Mesenchymal stem cell (in vitro differentiated cells and primary cell): ENCODE results near the gene C11orf54.
"Not testable (repeated sequence)": the region's sequence is repeated elsewhere in the genome, so short reads cannot be mapped to it uniquely, and the experiment has no call there.

Source experiments
- DNase-seq: peaks from one replicate; pipeline ENCODE4 v3.0.0-alpha.2; 2013
- H2AFZ ChIP-seq: one replicate; pipeline ENCODE4 v1.6.1; 2013; ENCODE audit warnings: low read depth, mild to moderate bottlenecking, control low read depth, inconsistent platforms, low read length, moderate library complexity
- H2AK5ac ChIP-seq: 2 replicates; pipeline ENCODE4 v1.6.1; 2013; ENCODE audit warnings: low read length, moderate library complexity, mild to moderate bottlenecking, inconsistent platforms; ENCODE audit not compliant: severe bottlenecking
- H2BK120ac ChIP-seq: one replicate; pipeline ENCODE4 v1.6.1; 2013; ENCODE audit warnings: low read depth, mild to moderate bottlenecking, inconsistent platforms, low read length, moderate library complexity
- H2BK12ac ChIP-seq, 2 experiments: one replicate each; pipeline ENCODE4 v1.6.1; 2013; ENCODE audit warnings: inconsistent platforms in 2 of 2, low read length in 2 of 2, mild to moderate bottlenecking in 2 of 2, moderate library complexity in 2 of 2, control low read depth in 1 of 2
- H2BK15ac ChIP-seq: one replicate; pipeline ENCODE4 v1.6.1; 2013; ENCODE audit warnings: mild to moderate bottlenecking, low read depth, inconsistent platforms; ENCODE audit not compliant: poor library complexity, severe bottlenecking
- H2BK5ac ChIP-seq: 2 replicates; pipeline ENCODE4 v1.6.1; 2013; ENCODE audit warnings: low read depth, mild to moderate bottlenecking, low read length, control low read depth, inconsistent platforms; ENCODE audit not compliant: poor library complexity, severe bottlenecking
- H3K14ac ChIP-seq, 2 experiments: one replicate each; pipeline ENCODE4 v1.6.1; 2013; ENCODE audit warnings: inconsistent platforms in 2 of 2, low read length in 2 of 2, control low read depth in 1 of 2, mild to moderate bottlenecking in 1 of 2, moderate library complexity in 1 of 2
- H3K18ac ChIP-seq, 2 experiments: one replicate each; pipeline ENCODE4 v1.6.1; 2013; ENCODE audit warnings: inconsistent platforms in 2 of 2, low read length in 2 of 2, control low read depth in 1 of 2, low read depth in 1 of 2, mild to moderate bottlenecking in 1 of 2
- H3K23ac ChIP-seq, 2 experiments: one replicate each; pipeline ENCODE4 v1.6.1; 2013; ENCODE audit warnings: inconsistent platforms in 2 of 2, low read length in 2 of 2, mild to moderate bottlenecking in 2 of 2, moderate library complexity in 2 of 2, control low read depth in 1 of 2
- H3K27ac ChIP-seq: 2 replicates; pipeline ENCODE4 v1.5.1; 2013; ENCODE audit warnings: mild to moderate bottlenecking, moderate library complexity, low read length, control low read depth, inconsistent platforms; ENCODE audit not compliant: poor library complexity, severe bottlenecking
- H3K27me3 ChIP-seq, 2 experiments: 2 replicates each; pipeline versions ENCODE4 v1.6.1 to v1.7.0; 2013; ENCODE audit warnings: low read length in 2 of 2, mild to moderate bottlenecking in 2 of 2, moderate library complexity in 2 of 2, control low read depth in 1 of 2, inconsistent platforms in 1 of 2; ENCODE audit not compliant: control insufficient read depth in 1 of 2, insufficient read depth in 1 of 2
- H3K36me3 ChIP-seq, 2 experiments: 2 replicates each; pipeline versions ENCODE4 v1.6.1 to v1.7.0; 2013; ENCODE audit warnings: low read length in 2 of 2, control low read depth in 1 of 2, inconsistent platforms in 1 of 2, low read depth in 1 of 2, mild to moderate bottlenecking in 1 of 2; ENCODE audit not compliant: insufficient read depth in 2 of 2, control insufficient read depth in 1 of 2
- H3K4ac ChIP-seq, 2 experiments: one replicate each; pipeline ENCODE4 v1.6.1; 2013; ENCODE audit warnings: inconsistent platforms in 2 of 2, low read length in 2 of 2, mild to moderate bottlenecking in 2 of 2, moderate library complexity in 2 of 2, control low read depth in 1 of 2, low read depth in 1 of 2
- H3K4me1 ChIP-seq: 2 replicates; pipeline ENCODE4 v1.6.1; 2013; ENCODE audit warnings: low read depth, low read length, control low read depth; ENCODE audit not compliant: control insufficient read depth, insufficient read depth
- H3K4me2 ChIP-seq: 2 replicates; pipeline ENCODE4 v1.6.1; 2013; ENCODE audit warnings: low read length, mild to moderate bottlenecking, inconsistent platforms; ENCODE audit not compliant: poor library complexity, severe bottlenecking
- H3K4me3 ChIP-seq, 2 experiments: 2 replicates each; pipeline versions ENCODE4 v1.5.1 to v1.7.0; 2013; ENCODE audit warnings: low read length in 2 of 2, mild to moderate bottlenecking in 2 of 2, control low read depth in 1 of 2, low read depth in 1 of 2; ENCODE audit not compliant: insufficient read depth in 1 of 2
- H3K79me1 ChIP-seq: replicated peaks from 2 replicates; pipeline ENCODE4 v1.6.1; 2013; ENCODE audit warnings: mild to moderate bottlenecking, control low read depth, low read length, inconsistent platforms; ENCODE audit not compliant: poor library complexity, severe bottlenecking
- H3K9ac ChIP-seq: 2 replicates; pipeline ENCODE4 v1.7.0; 2013; ENCODE audit warnings: mild to moderate bottlenecking, low read length, moderate library complexity
- H3K9me3 ChIP-seq: 2 replicates; pipeline ENCODE4 v1.7.0; 2013; ENCODE audit warnings: mild to moderate bottlenecking, low read length; ENCODE audit not compliant: control insufficient read depth
- H4K8ac ChIP-seq: one replicate; pipeline ENCODE4 v1.6.1; 2013; ENCODE audit warnings: inconsistent platforms, mild to moderate bottlenecking, low read length, moderate library complexity
- H4K91ac ChIP-seq: one replicate; pipeline ENCODE4 v1.6.1; 2013; ENCODE audit warnings: mild to moderate bottlenecking, low read length, inconsistent platforms
- WGBS: methylation state at CpG from one replicate; pipeline ENCODE4 v1.1.7; 2013; ENCODE audit warnings: mixed read lengths; 5-methylcytosine and 5-hydroxymethylcytosine counted together

Gene C11orf54

GRCh38 chr11:93757301-93757700, 15.8 kb downstream of the C11orf54 start:
- H3K4ac ChIP-seq, result no peak overlapping the region
- H3K36me3 ChIP-seq, result peaks cover 24 to 81% of the 10 kb centered on the region in 2 experiments
- H2AK5ac ChIP-seq, result no peak overlapping the region
- no peak overlapping the region for H3K18ac ChIP-seq
- H2BK120ac ChIP-seq, result no peak overlapping the region
- no peak overlapping the region for H3K9ac ChIP-seq
- H3K4me1 ChIP-seq, result no peaks in the 10 kb centered on the region
- no peaks in the 10 kb centered on the region for H3K27me3 ChIP-seq
- no peak overlapping the region for H3K4me3 ChIP-seq
- H3K79me1 ChIP-seq, result peaks cover 5% of the 10 kb centered on the region
- H3K4me2 ChIP-seq, result no peak overlapping the region
- no peak for DNase-seq
- no peak overlapping the region for H4K8ac ChIP-seq
- no peak overlapping the region for H4K91ac ChIP-seq
- no peak overlapping the region for H3K23ac ChIP-seq
- no peak overlapping the region for H2BK12ac ChIP-seq
- no peaks in the 10 kb centered on the region for H3K9me3 ChIP-seq
- WGBS, result 96% methylated on average over 3 of the region's 3 CpGs
- no peak overlapping the region for H3K14ac ChIP-seq
- H2BK5ac ChIP-seq, result no peak overlapping the region
- H3K27ac ChIP-seq, result no peak overlapping the region
- no peak overlapping the region for H2BK15ac ChIP-seq
- H2AFZ ChIP-seq, result no peak overlapping the region

GRCh38 chr11:93757924-93758865, 16.7 kb downstream of the C11orf54 start:
- Histone ChIP-seq H3K27ac (no peak overlapping the region), H3K9me3 (no peaks in the 10 kb centered on the region), H3K36me3 (peaks cover 24 to 89% of the 10 kb centered on the region in 2 experiments), H3K9ac (no peak overlapping the region), H2BK5ac (no peak overlapping the region), H2BK15ac (no peak overlapping the region), H4K91ac (no peak overlapping the region), H3K23ac (no peak overlapping the region), H3K14ac (no peak overlapping the region), H3K27me3 (no peaks in the 10 kb centered on the region), H4K8ac (no peak overlapping the region), H3K18ac (no peak overlapping the region), H3K4me1 (no peaks in the 10 kb centered on the region), H2BK120ac (no peak overlapping the region), H2AK5ac (no peak overlapping the region), H3K4ac (no peak overlapping the region), H2BK12ac (no peak overlapping the region), H3K4me3 (no peak overlapping the region), H3K79me1 (peaks cover 5% of the 10 kb centered on the region), H2AFZ (no peak overlapping the region), H3K4me2 (no peak overlapping the region)
- no peak for DNase-seq
- 97% methylated on average over 38 of the region's 38 CpGs for WGBS

- not testable (repeated sequence) for H3K79me1 ChIP-seq, H3K4me1 ChIP-seq, H3K14ac ChIP-seq, H2BK12ac ChIP-seq, H3K4ac ChIP-seq, H3K9ac ChIP-seq, H3K27me3 ChIP-seq, H3K4me2 ChIP-seq, DNase-seq, H4K8ac ChIP-seq, H2BK15ac ChIP-seq, H3K27ac ChIP-seq, H3K23ac ChIP-seq, H2BK5ac ChIP-seq, H3K18ac ChIP-seq, H4K91ac ChIP-seq, H2BK120ac ChIP-seq, H2AK5ac ChIP-seq, H2AFZ ChIP-seq, H3K4me3 ChIP-seq, H3K9me3 ChIP-seq
- WGBS, result no CpG with 5 or more reads among the region's 4 CpGs
- H3K36me3 ChIP-seq, result peaks cover 28 to 87% of the 10 kb centered on the region in 2 experiments
Observed at GRCh38 chr11:93759123-93759522, 17.7 kb downstream of the C11orf54 start.

- Histone ChIP-seq H2AK5ac (no peak overlapping the region), H3K18ac (no peak overlapping the region), H3K9me3 (no peaks in the 10 kb centered on the region), H3K4ac (no peak overlapping the region), H3K4me2 (no peak overlapping the region), H3K14ac (no peak overlapping the region), H4K8ac (no peak overlapping the region), H3K4me1 (no peaks in the 10 kb centered on the region), H2BK12ac (no peak overlapping the region), H2BK5ac (no peak overlapping the region), H3K4me3 (no peak overlapping the region), H3K27me3 (no peaks in the 10 kb centered on the region), H3K36me3 (peaks cover 30 to 78% of the 10 kb centered on the region in 2 experiments), H3K79me1 (peaks cover 5% of the 10 kb centered on the region), H4K91ac (no peak overlapping the region), H3K9ac (no peak overlapping the region), H2AFZ (no peak overlapping the region), H3K27ac (no peak overlapping the region), H2BK15ac (no peak overlapping the region), H3K23ac (no peak overlapping the region), H2BK120ac (no peak overlapping the region)
- DNase-seq, result no peak
- WGBS, result no CpG with 5 or more reads among the region's 1 CpG
Observed at GRCh38 chr11:93761910-93762309, 20.4 kb downstream of the C11orf54 start.
